Measurements from ENCODE around the gene CASK.

DNA sequence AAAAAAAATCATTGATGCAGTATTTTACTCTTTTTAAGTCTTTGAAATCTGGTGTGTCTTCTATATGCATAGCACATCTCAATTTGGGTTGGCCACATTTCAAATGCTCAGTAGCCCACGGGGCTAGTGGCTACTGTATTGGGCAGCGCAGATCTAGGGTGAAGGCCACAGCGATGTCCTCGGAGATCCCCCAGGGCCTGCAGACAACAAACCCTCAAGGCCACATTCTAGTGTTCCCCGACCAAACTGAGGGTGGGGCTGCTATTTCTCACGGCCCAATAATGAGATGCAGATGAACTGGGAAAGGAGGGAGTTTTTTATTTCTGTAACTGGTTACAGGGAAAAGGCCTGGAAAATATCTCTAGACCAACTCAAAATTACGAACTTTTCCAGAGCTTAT is 452.6 kb downstream of the CASK start:
- TF ChIP-seq, protein P1, sequence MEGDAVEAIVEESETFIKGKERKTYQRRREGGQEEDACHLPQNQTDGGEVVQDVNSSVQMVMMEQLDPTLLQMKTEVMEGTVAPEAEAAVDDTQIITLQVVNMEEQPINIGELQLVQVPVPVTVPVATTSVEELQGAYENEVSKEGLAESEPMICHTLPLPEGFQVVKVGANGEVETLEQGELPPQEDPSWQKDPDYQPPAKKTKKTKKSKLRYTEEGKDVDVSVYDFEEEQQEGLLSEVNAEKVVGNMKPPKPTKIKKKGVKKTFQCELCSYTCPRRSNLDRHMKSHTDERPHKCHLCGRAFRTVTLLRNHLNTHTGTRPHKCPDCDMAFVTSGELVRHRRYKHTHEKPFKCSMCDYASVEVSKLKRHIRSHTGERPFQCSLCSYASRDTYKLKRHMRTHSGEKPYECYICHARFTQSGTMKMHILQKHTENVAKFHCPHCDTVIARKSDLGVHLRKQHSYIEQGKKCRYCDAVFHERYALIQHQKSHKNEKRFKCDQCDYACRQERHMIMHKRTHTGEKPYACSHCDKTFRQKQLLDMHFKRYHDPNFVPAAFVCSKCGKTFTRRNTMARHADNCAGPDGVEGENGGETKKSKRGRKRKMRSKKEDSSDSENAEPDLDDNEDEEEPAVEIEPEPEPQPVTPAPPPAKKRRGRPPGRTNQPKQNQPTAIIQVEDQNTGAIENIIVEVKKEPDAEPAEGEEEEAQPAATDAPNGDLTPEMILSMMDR (IDR thresholded peaks at IDR 0.05), result no peak
- no peak for TF ChIP-seq POLR2A (IDR thresholded peaks at IDR 0.05)

All from adrenal gland (tissue), 5 donors.